SIG-M5 treated with dmso at 0.1 percent for 504 hours (cell line): Measurements from ENCODE around the gene CDK8.
"Not testable (repeated sequence)": the region's sequence is repeated elsewhere in the genome, so short reads cannot be mapped to it uniquely, and the experiment has no call there.

ENCODE experiments used
- DNase-seq: peaks from one replicate; lab custom pipeline; 2025; ENCODE audit not compliant: unreplicated experiment; lab: John Stamatoyannopoulos, UW

CDK8 gene

DNA sequence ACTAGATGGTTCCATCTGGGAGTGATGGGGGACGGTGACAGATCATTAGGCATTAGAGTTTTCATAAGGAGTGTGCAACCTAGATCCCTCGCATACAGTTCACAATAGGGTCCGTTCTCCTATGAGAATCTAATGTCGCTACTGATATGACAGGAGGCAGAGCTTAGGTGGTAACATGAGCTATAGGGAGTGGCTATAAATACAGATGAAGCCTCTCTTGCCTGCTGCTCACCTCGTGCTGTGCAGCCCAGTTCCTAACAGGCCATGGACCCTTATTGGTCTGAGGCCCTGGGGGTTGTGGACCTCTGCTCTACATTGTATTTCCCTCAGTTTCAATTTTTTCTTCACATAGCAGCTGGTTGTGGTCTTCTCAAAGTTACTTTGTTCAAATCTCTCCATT is 56.5 kb downstream of the CDK8 start:
- no peak for DNase-seq

- DNase-seq, result not testable (repeated sequence)
These were observed 58.1 kb downstream of the CDK8 start for GRCh38 chr13:26312019-26312418.

GRCh38 chr13:26316095-26316494 is 62.2 kb downstream of the CDK8 start:
- DNase-seq, result not testable (repeated sequence)

DNA sequence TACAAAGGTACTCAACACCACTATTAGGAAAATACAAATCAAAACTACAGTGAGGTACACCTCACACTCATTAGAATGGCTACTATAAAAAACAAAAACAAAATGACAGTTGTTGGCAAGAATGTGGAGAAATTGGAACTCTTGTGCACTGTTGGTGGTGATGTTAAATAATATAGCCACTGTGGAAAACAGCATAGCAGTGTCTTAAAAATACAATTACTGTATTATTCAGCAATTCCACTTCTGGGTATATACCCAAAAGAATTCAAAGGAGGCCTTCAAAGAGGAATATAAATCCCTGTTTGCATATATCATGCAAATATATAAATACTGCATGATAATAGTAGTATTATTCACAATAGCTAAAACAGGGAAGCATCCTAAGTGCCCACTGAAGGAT is 66.8 kb downstream of the CDK8 start:
- DNase-seq, result no peak

DNA sequence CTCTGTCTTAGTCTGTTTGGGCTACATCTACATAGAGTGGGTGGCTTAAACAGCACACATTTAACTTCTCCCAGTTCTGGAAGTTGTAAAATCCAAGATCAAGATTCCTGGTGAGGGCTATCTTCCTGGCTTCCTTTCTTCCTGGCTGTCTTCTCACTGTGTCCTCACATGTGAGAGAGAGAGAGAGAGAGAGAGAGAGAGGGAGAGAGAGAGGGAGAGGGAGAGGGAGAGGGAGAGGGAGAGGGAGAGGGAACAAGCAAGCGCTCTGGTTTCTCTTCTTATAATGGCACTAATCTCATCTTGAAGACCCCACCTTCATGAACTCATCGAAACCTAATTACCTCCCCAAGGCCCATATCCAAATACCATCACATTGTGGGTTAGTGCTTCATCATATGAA is 69.2 kb downstream of the CDK8 start:
- DNase-seq, result no peak

DNA sequence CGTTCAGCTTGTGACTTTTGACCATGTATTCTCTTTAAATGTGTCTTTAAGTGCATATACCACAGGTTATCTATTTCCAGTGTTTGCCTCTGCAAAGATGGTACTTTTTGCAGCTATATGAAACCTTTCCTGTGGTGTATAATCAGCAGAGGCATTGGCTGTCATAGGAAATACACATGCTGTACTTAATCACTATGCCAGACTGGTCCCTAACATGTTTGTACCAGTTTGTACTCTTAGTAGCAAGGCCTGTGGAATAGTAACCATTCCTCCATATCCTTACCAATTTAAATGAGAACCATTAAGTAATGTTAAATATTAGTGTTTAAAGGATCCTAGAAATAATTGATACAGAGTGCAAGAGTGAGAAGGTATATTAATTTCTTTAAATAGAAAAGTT is 69.8 kb downstream of the CDK8 start:
- no peak for DNase-seq

GRCh38 chr13:26324294-26324693 is 70.4 kb downstream of the CDK8 start:
- DNase-seq, result no peak

GRCh38 chr13:26324867-26325266 is 70.9 kb downstream of the CDK8 start:
- DNase-seq, result no peak

GRCh38 chr13:26325876-26326275 is 71.9 kb downstream of the CDK8 start:
- no peak for DNase-seq

DNA sequence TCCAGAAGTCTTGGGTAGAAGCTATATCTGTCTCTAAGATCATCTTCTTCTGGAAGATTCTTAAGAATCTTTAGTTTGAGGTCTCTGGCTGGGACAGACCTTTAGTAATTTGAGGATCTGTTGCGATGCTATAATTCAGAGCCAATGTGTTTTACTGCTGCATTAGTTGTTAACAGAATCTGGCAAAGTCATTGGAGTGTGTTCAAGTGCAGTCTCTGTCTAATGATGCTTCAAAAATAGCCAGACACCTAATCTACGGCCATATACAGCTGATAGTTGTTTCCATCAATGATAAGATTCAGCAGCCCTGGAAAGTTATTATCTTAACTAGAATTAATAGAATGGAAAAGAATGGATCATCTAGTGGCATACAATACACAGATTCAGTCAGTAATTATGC is 72.6 kb downstream of the CDK8 start:
- no peak for DNase-seq

DNA sequence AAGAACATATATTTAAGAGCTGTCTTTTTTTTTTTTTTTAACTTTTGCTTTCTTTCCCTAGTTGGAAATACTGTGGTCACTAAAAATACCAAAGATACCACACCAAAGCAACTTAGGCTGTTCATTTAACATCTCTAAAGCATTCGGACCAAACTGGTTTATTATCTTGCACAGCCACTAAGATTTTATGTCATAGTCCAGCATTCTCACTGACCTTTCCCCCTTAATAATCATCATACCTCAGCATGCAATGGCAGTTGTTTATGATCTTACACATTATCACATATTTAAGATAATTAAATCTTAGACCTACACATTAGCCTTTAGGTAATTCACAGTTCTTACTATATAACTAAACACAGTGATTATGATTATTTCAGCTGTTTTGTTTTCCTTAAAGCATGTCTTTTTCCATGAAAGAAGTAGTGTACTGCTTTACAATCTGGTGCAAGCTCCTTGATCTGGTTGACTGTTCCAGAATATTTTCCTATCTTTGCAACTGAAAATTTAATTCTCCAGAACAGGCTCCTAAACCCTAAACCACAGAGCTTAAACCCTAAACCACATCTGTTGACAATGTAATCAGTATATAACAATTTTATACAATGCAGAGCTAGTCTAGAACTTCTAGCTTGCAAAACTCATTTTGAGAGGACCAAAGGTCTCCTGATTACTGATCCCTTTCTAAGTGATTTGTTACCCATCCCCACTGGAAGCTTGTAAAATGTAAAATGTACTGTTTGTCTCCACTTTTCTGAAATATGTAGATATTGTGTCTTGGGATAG is 74.2 kb downstream of the CDK8 start:
- no peak for DNase-seq

DNA sequence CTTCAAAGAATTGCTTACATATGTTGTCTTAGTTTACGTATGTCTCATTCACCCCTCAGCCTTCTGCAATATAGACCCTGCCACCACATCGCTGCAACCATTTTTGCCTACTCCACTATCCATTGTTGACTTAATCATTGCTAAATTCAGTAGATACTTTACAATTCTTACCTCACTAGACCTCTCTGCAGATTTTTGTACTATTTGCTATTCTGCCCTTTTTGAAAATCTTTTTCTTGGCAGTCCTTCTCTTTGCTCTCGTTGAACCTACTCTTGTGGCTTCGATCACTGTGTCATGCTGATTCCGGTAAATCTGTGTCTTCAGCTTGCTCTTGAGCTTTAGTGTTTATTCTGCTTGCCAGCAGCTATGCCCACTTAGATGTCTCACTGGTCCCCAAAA is 81.2 kb downstream of the CDK8 start:
- no peak for DNase-seq

DNA sequence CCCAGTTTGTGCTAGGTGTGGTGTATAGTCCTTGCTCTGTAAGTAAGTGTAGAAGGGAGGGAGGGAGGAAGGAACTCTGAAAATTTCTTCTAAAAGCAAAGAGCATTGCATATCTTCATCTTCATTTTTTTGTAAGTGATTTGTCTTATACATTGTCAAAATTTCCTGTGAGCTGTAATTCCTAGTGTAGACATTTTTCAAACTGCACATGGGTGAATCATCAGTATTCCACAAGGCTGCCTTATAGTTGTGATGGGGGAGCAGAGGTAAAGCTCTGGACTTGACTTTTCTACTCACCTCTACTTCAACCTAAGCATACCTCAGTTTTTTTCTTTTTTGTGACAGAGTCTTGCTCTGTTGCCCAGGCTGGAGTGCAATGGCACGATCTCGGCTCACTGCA is 86.9 kb downstream of the CDK8 start:
- no peak for DNase-seq

DNA sequence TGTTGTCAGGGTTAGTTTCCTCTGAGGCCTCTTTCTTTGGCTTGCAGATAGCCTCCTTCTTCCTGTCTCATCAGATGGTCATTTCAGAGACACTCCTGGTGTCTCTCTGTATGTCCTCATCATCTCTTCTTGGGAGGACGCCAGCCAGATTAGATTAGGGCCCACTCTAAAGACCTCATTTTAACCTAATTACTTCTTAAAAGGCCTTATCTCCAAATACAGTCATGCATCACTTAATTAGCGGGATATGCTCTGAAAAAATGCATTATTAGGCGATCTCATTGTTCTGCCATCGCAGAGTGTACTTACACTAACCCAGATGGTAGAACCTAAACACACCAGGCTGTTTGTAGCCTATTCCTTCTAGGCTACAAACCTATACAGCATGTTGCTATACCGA is 89.0 kb downstream of the CDK8 start:
- no peak for DNase-seq

- no peak for DNase-seq
These were observed 89.9 kb downstream of the CDK8 start for GRCh38 chr13:26343816-26344215.

DNA sequence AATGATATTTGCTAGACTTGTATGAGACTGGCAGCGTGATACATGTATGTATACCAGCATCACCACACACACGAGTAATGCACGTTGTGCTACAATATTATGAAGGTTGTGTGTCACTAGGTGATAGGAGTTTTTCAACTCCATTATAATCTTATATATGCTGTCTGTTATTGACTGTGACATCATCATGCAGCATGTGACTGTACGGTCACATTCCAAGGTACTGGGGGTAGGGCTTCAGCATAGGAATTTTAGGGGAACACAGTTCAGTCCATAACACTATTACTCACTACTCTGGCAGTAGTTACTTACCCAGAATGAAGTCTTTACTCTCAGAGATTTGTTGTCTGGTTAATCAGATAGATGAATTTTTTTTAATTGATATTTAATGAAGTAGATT is 91.1 kb downstream of the CDK8 start:
- DNase-seq, result no peak

DNA sequence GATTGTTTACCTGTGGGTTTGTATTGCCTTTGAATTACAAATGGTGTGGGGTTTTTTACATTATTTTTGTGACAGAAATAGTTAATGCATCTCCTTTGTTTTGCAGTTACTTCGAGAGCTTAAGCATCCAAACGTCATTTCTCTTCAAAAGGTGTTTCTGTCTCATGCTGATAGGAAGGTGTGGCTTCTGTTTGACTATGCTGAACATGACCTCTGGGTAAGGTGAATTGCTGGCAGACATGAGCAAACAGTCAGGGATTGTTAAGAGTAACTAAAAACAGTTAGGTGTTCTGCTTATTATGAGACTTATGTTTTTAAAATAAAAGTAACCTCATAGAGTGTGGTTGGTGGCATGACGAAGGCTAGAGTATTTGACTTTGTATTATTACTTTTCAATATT is 95.0 kb downstream of the CDK8 start:
- no peak for DNase-seq

DNA sequence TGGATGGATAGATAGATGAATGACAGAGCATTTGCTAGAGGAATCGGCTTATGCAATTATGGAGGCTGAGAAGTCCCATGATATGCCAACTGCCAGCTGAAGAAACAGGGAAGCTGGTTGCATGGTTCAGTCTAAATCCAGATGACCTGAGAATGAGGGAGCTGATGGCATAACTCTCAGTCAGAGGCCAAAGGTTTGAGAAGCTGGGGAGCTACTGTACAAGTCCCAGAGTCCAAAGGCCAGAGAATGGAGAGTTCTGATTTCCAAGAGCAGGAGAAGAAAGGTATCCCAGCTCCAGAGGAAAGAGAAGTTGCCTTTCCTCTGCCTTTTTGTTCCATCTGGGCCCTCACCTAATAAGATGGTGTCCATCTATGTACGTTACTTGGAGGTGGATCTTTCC is 108.3 kb downstream of the CDK8 start:
- no peak for DNase-seq

- DNase-seq, result no peak
These were observed 116.6 kb downstream of the CDK8 start for GRCh38 chr13:26370553-26370952.

- no peak for DNase-seq
These were observed 118.8 kb downstream of the CDK8 start for GRCh38 chr13:26372747-26373146.

GRCh38 chr13:26376430-26376829 is 122.5 kb downstream of the CDK8 start:
- DNase-seq, result peak; percentile 22

- DNase-seq, result peak; percentile 14
These were observed 123.1 kb downstream of the CDK8 start for GRCh38 chr13:26377038-26377437.

DNA sequence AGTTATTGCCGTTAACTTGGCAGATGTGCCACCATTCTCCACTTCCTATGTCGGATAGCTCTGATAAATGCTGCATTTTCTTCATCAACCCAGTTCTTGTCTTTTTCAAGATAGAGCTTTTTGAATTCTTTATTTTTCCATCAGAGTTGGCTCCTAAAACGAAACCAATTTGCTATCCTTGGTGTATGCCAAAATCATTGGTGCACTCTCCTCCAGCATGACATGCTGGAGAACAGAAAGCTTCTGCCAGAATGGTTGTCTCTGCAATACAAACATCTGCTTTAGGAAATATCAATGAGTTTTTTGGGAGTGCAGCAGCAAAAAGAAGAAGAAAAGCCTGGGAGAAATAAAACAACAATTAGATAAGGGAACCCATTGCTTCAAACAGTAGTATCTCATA is 124.2 kb downstream of the CDK8 start:
- no peak for DNase-seq
